ENCODE data around the gene GTF3C2.
"Not testable (repeated sequence)": the region's sequence is repeated elsewhere in the genome, so short reads cannot be mapped to it uniquely, and the experiment has no call there.

GTF3C2 gene

DNA sequence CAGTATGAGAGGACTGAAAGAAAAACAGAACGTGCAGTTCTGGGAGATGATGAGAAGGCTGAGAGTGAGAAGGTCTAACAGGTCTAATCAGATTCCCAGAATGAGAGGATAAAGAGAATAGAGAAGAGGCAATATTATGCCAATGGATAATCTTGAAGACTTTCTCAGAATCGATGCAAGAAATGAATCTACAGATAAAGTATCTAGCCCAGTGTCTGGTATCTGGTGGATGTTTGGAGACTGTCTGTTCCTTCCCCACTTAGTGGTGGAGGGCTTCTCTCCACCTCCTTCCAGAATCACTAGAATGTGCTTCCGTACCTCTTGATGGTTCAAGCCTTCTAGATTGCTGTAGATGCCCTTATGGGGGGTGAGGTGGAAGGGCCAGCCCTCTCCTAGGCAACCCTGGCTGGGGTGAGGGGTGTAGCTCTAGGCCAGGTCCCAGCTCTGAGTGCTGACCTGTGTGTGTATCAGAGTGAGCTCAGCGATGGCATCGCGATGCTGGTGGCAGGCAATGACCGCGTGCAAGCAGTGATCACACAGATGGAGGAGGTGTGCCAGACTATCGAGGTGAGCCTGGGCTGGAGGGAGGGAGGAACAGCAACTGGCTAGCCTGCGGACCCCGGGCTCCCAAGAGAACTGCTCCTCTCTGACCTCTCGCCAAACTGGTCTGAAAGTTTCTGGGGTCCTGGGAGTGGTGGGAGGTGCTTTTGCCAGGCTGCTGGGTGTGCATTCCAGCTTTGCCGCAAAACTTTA lies 51.9 kb downstream of the GTF3C2 start:
- no peak overlapping the region for H3K4me3 ChIP-seq (ENCODE audit: low read depth, low read length)
- DNase-seq (ENCODE audit: low read depth): no peak
- TF ChIP-seq, protein P1, sequence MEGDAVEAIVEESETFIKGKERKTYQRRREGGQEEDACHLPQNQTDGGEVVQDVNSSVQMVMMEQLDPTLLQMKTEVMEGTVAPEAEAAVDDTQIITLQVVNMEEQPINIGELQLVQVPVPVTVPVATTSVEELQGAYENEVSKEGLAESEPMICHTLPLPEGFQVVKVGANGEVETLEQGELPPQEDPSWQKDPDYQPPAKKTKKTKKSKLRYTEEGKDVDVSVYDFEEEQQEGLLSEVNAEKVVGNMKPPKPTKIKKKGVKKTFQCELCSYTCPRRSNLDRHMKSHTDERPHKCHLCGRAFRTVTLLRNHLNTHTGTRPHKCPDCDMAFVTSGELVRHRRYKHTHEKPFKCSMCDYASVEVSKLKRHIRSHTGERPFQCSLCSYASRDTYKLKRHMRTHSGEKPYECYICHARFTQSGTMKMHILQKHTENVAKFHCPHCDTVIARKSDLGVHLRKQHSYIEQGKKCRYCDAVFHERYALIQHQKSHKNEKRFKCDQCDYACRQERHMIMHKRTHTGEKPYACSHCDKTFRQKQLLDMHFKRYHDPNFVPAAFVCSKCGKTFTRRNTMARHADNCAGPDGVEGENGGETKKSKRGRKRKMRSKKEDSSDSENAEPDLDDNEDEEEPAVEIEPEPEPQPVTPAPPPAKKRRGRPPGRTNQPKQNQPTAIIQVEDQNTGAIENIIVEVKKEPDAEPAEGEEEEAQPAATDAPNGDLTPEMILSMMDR (IDR thresholded peaks at IDR 0.05; ENCODE audit: low read depth, low read length, missing control alignments): no peak

DNA sequence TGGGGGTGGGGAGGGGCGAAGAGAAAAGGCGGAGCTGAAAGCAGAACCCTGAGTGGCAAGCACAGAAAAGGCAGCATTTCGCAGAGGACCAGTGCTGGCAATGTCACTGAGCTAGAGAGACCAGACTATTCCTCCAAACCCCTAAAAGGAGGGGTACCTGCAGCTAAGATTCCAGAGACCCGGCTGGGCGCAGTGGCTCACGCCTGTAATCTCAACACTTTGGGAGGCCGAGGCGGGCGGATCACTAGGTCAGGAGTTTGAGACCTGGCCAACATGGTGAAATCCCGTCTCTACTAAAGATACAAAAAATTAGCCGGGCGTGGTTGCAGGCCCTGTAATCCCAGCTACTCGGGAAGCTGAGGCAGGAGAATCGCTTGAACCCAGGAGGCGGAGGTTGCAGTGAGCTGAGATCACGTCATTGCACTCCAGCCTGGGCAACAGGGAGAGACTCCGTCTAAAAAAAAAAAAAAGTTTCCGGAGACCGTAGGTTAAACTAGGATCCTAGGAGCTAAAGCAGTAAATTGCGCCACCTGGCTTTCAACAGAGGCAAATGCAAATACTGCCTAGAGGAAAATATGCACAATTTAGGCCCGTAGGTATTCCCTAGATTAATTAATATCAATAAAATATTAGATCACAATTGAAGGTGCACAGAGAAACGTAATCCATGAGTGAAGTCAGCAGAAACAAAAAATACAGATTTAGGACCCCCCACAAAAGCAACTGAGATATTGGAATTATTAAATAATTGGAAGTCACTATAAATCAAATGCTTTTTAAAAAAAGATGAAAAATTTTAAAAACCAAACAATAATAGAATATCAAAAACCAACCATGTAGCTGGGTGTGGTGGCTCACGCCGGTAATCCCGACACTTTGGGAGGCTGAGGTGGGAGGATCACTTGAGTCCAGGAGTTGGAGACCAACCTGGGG lies 53.2 kb downstream of the GTF3C2 start:
- TF ChIP-seq, protein P1 (IDR thresholded peaks at IDR 0.05; ENCODE audit: low read depth, low read length, missing control alignments): peak; percentile 68
- H3K4me3 ChIP-seq (ENCODE audit: low read depth, low read length): peak overlapping the region; percentile 49
- no peak for DNase-seq (ENCODE audit: low read depth)

DNA sequence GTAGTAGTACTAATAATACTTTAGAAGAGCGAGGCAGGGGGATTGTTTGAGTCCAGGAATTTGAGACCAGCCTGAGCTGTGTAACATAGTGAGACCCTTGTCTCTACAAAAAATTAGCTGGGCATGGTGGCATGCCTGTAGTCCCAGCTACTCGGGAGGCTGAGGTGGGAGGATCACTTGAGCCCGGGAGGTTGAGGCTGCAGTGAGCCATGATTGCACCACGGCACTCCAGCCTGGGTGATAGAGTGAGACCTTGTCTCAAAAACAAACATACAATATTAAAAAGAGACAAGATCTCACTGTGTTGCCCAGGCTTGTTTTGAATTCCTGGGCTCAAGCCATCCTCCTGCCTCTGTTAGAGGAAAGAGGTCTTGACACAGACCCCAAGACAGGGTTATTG lies 56.0 kb downstream of the GTF3C2 start:
- not testable (repeated sequence) for DNase-seq (ENCODE audit: low read depth); H3K4me3 ChIP-seq (ENCODE audit: low read depth, low read length)

DNA sequence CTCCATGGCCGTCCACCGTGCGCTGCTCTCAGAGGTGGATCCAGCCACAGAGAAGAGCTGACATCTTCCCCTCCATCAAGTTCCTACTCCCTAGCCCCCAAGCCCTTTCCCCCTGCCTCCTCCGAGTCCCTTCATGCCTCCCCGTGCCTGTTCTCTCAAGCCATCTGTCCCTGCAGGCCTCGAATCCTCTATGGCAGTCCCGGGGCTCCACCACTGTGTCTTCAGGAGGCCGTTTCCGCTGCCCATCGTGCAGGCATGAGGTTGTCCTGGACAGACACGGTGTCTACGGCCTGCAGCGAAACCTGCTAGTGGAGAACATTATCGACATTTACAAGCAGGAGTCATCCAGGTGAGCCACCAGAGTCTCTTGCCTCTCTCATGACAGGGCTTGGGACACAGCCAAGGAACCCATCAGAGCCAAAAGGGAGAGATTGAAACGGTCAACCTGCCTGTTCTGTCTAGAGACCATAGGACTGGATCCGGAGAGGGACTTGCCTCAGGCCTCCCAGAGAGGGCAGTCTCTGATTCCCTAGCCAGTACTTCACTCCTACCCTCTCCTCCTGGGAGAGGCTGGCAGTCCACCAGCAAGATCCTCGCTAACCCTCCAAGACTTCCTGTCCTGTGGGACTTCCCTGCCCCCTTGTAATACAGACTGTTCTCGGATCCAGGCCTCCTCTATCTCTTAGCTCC lies 58.0 kb downstream of the GTF3C2 start:
- TF ChIP-seq, protein P1 (IDR thresholded peaks at IDR 0.05; ENCODE audit: low read depth, low read length, missing control alignments): no peak
- DNase-seq (ENCODE audit: low read depth): no peak
- no peak overlapping the region for H3K4me3 ChIP-seq (ENCODE audit: low read depth, low read length)

DNA sequence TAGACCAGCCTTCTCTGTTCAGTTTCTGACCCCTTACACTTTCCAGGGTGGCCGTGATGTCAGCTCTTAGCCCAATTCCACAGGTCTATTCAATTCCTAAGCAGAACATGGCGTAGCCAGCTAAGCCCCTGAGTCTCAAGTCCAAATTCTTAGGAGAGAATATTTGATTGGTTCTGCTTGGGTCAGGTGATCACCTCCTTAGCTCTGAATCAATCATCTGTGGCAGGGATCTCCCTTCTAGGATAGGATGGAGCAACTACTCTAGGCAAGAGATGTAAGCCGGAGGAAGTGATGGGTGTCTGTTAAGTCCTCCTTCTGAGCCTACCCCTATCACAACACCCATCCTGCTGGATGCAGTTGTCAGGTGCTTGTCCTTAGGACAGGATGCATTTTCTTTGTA lies 59.4 kb downstream of the GTF3C2 start:
- H3K4me3 ChIP-seq (ENCODE audit: low read depth, low read length): no peak overlapping the region
- no peak for DNase-seq (ENCODE audit: low read depth)
- TF ChIP-seq, protein P1 (IDR thresholded peaks at IDR 0.05; ENCODE audit: low read depth, low read length, missing control alignments): no peak

DNA sequence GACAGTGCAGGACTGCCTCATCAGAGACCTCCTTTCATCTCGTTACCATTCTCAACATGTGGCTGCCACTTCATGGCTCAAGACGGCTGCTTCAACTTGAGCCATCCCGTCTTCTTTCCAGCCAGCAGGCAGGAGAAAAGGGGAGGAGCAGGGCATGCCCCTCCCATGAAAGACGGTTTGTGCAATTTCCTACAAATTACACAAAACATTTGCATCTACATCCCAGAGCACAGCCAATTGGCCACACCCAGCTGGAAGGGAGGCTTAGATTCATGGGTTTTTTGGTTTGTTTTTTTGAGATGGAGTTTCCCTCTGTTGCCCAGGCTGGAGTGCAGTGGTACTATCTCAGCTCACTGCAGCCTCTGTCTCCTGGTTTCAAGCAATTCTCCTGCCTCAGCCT lies 60.1 kb downstream of the GTF3C2 start:
- TF ChIP-seq, protein P1 (IDR thresholded peaks at IDR 0.05; ENCODE audit: low read depth, low read length, missing control alignments): no peak
- DNase-seq (ENCODE audit: low read depth): no peak
- no peak overlapping the region for H3K4me3 ChIP-seq (ENCODE audit: low read depth, low read length)

DNA sequence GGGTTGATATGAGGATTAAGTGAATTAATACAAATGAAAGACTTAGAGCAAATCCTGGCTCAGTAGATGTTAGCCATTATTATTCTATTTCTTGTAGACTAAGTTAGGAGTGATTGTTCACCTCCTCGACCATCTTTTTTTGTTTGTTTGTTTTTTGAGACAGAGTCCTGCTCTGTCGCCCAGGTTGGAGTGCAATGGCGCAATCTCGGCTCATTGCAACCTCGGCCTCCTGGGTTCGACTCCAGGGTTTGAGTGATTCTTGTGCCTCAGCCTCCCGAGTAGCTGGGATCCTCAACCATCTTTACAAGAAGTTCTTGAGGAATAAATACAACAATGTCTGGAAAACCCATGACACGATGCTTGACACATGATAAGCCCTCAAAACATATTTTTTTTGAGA lies 61.6 kb downstream of the GTF3C2 start:
- TF ChIP-seq, protein P1 (IDR thresholded peaks at IDR 0.05; ENCODE audit: low read depth, low read length, missing control alignments): no peak
- no peak for DNase-seq (ENCODE audit: low read depth)
- H3K4me3 ChIP-seq (ENCODE audit: low read depth, low read length): no peak overlapping the region

All from GM12864 (cell line).